Esophagus muscularis mucosa (tissue), 4 donors: Measurements from ENCODE around the gene CITED4. TPM values are rescaled to one million over a fixed set of nuclear protein-coding genes. Genes with fewer than 3 reads are reported as not detected.

Experiments
- DNase-seq: peaks from one replicate; pipeline ENCODE4 v3.0.0-alpha.2; 2017; ENCODE audit errors: extremely low spot score
- H3K27ac ChIP-seq, 4 donors: fragments of 200-600 bp; sonication (generic); replicated peaks in 1 of 4; 1 replicate in 3 of 4; 2 replicates in 1 of 4; pipeline ENCODE4 v1.5.1; 2016 to 2019; ENCODE audit warnings: mild to moderate bottlenecking in 1 of 4
- H3K27me3 ChIP-seq, 4 donors: fragments of 200-600 bp; sonication (generic); one replicate each; pipeline versions ENCODE4 v1.5.1 to v1.6.0; 2016 to 2019
- H3K36me3 ChIP-seq, 4 donors: fragments of 200-600 bp; sonication (generic); one replicate each; pipeline ENCODE4 v1.5.1; 2016 to 2019
- H3K4me1 ChIP-seq, 4 donors: fragments of 200-600 bp; sonication (generic); one replicate each; pipeline ENCODE4 v1.5.1; 2016 to 2019
- H3K4me3 ChIP-seq, 4 donors: fragments of 200-600 bp; sonication (generic); 1 replicate in 2 of 4; 2 replicates in 2 of 4; pipeline ENCODE4 v1.5.1; 2016 to 2019; ENCODE audit warnings: mild to moderate bottlenecking in 4 of 4, moderate library complexity in 1 of 4
- H3K9me3 ChIP-seq, 4 donors: fragments of 200-600 bp; sonication (generic); 1 replicate in 3 of 4; 2 replicates in 1 of 4; pipeline ENCODE4 v1.5.1; 2016 to 2019
- CTCF ChIP-seq, 3 experiments: fragments of 200-600 bp in 2 of 3; fragments of 450-650 bp in 1 of 3; sonication (generic) in 2 of 3; IDR thresholded peaks; one replicate each; pipeline ENCODE4 v1.5.1; 2017 to 2019; ENCODE audit warnings: antibody characterized with exemption in 3 of 3, mild to moderate bottlenecking in 2 of 3, moderate library complexity in 1 of 3
- EP300 ChIP-seq: sonication (generic); formaldehyde crosslinking; IDR thresholded peaks from one replicate; pipeline ENCODE4 v1.6.1; 2017; ENCODE audit warnings: antibody characterized with exemption
- POLR2A ChIP-seq: fragments of 450-650 bp; IDR thresholded peaks from one replicate; pipeline ENCODE4 v1.6.1; 2017; ENCODE audit warnings: antibody characterized with exemption, moderate library complexity, mild to moderate bottlenecking, low read depth
- POLR2AphosphoS5 ChIP-seq, 2 donors: sonication (generic); formaldehyde crosslinking; IDR thresholded peaks; one replicate each; pipeline ENCODE4 v1.6.1; 2017; ENCODE audit warnings: antibody characterized with exemption in 2 of 2
- WGBS: methylation state at CpG from one replicate; pipeline ENCODE4 v1.1.5; 2018; 5-methylcytosine and 5-hydroxymethylcytosine counted together
- intact Hi-C: fragments of 100-400 bp; cut with DNase I; formaldehyde crosslinking; loops from one replicate; pipeline ENCODE4 v1.15.1; 2023
- total RNA-seq, 4 donors: library from RNA; depleted of rRNA; stranded (reverse); fragments of >200 nt; gene quantifications; one replicate each; pipeline versions ENCODE4 v1.1.0 to v1.2.1, GENCODE V29; 2016

CITED4 gene
- total RNA-seq, 4 donors from 2014 or later, result 10.1 to 37.8 (median 18.5) TPM

- DNase-seq, result no peak
- H3K27ac ChIP-seq, result no peak overlapping the region
- WGBS, result 83% methylated on average over 1 of the region's 1 CpG
- no peaks in the 10 kb centered on the region for H3K36me3 ChIP-seq
- H3K4me3 ChIP-seq, result no peak overlapping the region
- intact Hi-C loops, result no loop called here
- H3K4me1 ChIP-seq, result peaks cover 6 to 10% (median 9%) of the 10 kb centered on the region in 4 donors
- TF ChIP-seq POLR2AphosphoS5 (IDR thresholded peaks at IDR 0.05), result no peak
- no peak for TF ChIP-seq POLR2A
- TF ChIP-seq CTCF (IDR thresholded peaks at IDR 0.05), result no peak
- TF ChIP-seq EP300, result no peak
- peaks cover 0 to 32% (median 9%) of the 10 kb centered on the region in 4 donors for H3K27me3 ChIP-seq
- H3K9me3 ChIP-seq, result no peaks in the 10 kb centered on the region
Observed at GRCh38 chr1:40887012-40887378, 24.8 kb upstream of the CITED4 start.

- no peak for TF ChIP-seq POLR2AphosphoS5 (IDR thresholded peaks at IDR 0.05)
- TF ChIP-seq CTCF (IDR thresholded peaks at IDR 0.05), result no peak
- no peaks in the 10 kb centered on the region for H3K9me3 ChIP-seq
- no peak for DNase-seq
- H3K4me3 ChIP-seq, result no peak overlapping the region
- peaks cover 0 to 34% (median 9%) of the 10 kb centered on the region in 4 donors for H3K27me3 ChIP-seq
- intact Hi-C loops, result no loop called here
- WGBS, result 87% methylated on average over 6 of the region's 7 CpGs
- H3K27ac ChIP-seq, result no peak overlapping the region
- peaks cover 6 to 10% (median 9%) of the 10 kb centered on the region in 4 donors for H3K4me1 ChIP-seq
- H3K36me3 ChIP-seq, result no peaks in the 10 kb centered on the region
Observed at GRCh38 chr1:40886318-40887011, 24.3 kb upstream of the CITED4 start.

GRCh38 chr1:40884055-40884795, 22.1 kb upstream of the CITED4 start:
- peak overlapping the region; percentile 42 to 44 (median 43) for H3K4me3 ChIP-seq
- intact Hi-C loops, result no loop called here

GRCh38 chr1:40880813-40881549, 18.8 kb upstream of the CITED4 start:
- H3K36me3 ChIP-seq, result no peaks in the 10 kb centered on the region
- WGBS, result 93% methylated on average over 5 of the region's 6 CpGs

More at GRCh38 chr1:40884055-40884795, 22.1 kb upstream of the CITED4 start:
- no peak for DNase-seq
- Histone ChIP-seq H3K4me1 (peaks cover 6 to 10% (median 9%) of the 10 kb centered on the region in 4 donors), H3K27ac (no peak overlapping the region), H3K27me3 (peaks cover 0 to 41% (median 9%) of the 10 kb centered on the region in 4 donors), H3K9me3 (no peaks in the 10 kb centered on the region), H3K36me3 (no peaks in the 10 kb centered on the region)
- WGBS, result 45% methylated on average over 22 of the region's 73 CpGs
- TF ChIP-seq EP300 (no peak), POLR2AphosphoS5 (IDR thresholded peaks at IDR 0.05) (no peak), CTCF (IDR thresholded peaks at IDR 0.05) (no peak), POLR2A (no peak)

More at GRCh38 chr1:40880813-40881549, 18.8 kb upstream of the CITED4 start:
- intact Hi-C loops, result no loop called here
- H3K9me3 ChIP-seq, result peaks cover 0 to 8% (median 3%) of the 10 kb centered on the region in 4 donors
- TF ChIP-seq EP300, result no peak
- no peak for TF ChIP-seq POLR2AphosphoS5 (IDR thresholded peaks at IDR 0.05)
- no peak for TF ChIP-seq POLR2A
- no peak for TF ChIP-seq CTCF (IDR thresholded peaks at IDR 0.05)
- H3K4me3 ChIP-seq, result no peak overlapping the region
- no peak overlapping the region for H3K27ac ChIP-seq
- DNase-seq, result no peak
- H3K27me3 ChIP-seq, result peaks cover 0 to 41% (median 9%) of the 10 kb centered on the region in 4 donors
- peaks cover 10 to 21% (median 17%) of the 10 kb centered on the region in 4 donors for H3K4me1 ChIP-seq
